ENCODE results near the gene HOXA6.

The HOXA6 gene

DNA sequence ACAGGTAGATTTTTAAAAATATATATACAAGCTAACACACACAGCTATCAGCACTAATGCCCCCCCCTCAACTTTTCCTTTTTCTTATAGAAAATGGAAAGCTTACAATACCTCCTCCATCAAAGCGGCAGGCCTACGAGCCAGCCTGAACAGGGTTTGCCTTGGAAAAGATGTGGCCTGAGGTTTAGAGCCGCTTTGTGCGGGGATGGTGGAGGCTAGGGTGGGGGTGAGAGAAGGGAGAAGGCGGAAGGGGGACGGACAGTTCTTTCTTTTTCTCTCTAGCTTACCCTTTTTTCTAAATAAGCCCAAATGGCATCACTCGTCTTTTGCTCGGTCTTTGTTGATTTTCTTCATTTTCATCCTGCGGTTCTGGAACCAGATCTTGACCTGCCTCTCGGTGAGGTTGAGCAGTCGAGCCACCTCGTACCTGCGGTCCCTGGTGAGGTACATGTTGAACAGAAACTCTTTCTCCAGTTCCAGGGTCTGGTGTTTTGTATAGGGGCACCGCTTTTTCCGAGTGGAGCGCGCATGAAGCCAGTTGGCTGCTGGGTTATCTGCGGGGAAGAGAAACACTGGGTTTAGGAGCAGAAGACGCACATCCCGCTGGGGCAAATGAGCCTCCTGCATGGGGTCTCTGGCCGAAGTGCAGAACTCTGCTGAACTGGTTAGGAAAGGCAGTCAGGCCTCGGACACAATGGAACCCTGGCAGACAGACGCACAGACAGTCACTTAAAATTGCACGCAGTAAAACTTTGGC is 15.9 kb upstream of the HOXA6 start:
- H3K36me3 Mint-ChIP-seq (ENCODE audit: low read depth) = peaks cover 54% of the 10 kb centered on the region
- H3K27ac Mint-ChIP-seq = peak overlapping the region; percentile 99 to 100 (median 99)
- no peaks in the 10 kb centered on the region for H3K27me3 Mint-ChIP-seq (ENCODE audit: low read depth)
- H3K9me3 Mint-ChIP-seq = no peaks in the 10 kb centered on the region
- H3K4me3 Mint-ChIP-seq = peak overlapping the region; percentile 92 to 95 (median 93)
- peaks cover 25% of the 10 kb centered on the region for H3K4me1 Mint-ChIP-seq
- TF ChIP-seq, protein P1, sequence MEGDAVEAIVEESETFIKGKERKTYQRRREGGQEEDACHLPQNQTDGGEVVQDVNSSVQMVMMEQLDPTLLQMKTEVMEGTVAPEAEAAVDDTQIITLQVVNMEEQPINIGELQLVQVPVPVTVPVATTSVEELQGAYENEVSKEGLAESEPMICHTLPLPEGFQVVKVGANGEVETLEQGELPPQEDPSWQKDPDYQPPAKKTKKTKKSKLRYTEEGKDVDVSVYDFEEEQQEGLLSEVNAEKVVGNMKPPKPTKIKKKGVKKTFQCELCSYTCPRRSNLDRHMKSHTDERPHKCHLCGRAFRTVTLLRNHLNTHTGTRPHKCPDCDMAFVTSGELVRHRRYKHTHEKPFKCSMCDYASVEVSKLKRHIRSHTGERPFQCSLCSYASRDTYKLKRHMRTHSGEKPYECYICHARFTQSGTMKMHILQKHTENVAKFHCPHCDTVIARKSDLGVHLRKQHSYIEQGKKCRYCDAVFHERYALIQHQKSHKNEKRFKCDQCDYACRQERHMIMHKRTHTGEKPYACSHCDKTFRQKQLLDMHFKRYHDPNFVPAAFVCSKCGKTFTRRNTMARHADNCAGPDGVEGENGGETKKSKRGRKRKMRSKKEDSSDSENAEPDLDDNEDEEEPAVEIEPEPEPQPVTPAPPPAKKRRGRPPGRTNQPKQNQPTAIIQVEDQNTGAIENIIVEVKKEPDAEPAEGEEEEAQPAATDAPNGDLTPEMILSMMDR (IDR thresholded peaks at IDR 0.05; ENCODE audit: unreplicated experiment in 3 of 3) = no peak

DNA sequence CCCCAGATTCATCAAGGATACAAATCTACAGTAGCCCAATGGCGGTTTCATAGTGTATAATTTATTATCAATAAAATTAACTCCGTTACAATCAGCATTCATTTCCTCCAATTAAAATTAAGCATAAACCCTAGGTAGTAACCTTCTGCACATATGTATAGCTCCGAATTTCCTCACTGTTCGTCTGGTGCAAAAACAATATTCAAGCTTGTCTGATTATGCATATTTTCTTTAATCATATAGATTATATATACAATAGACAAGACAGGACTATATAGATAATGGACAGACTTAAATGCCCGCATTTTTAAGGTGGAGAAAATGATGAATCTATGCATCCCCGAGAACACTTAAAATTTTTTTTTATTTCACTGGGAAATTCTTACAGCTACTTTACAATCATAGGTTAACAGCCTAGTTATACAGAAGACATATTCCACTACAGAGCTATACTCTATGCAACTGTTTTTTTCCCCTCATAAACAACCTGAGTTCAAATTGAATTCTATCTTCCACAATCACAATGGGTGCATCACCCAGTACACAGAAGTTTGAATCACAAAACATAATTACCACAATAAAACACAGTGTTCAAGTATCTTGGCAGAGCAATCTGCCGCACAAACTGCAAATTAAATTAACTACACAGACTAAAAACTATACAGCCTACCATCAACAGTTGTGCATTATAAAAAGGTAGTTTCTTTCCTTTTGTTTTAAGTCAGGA is 15.2 kb upstream of the HOXA6 start:
- Mint-ChIP-seq H3K27me3 (ENCODE audit: low read depth) (no peaks in the 10 kb centered on the region), H3K4me3 (peak overlapping the region; percentile 92 to 95 (median 93)), H3K36me3 (ENCODE audit: low read depth) (peaks cover 47% of the 10 kb centered on the region), H3K27ac (peak overlapping the region; percentile 99 to 100 (median 99)), H3K4me1 (peaks cover 29% of the 10 kb centered on the region), H3K9me3 (no peaks in the 10 kb centered on the region)
- TF ChIP-seq, protein P1 (IDR thresholded peaks at IDR 0.05; ENCODE audit: unreplicated experiment in 3 of 3) = no peak

DNA sequence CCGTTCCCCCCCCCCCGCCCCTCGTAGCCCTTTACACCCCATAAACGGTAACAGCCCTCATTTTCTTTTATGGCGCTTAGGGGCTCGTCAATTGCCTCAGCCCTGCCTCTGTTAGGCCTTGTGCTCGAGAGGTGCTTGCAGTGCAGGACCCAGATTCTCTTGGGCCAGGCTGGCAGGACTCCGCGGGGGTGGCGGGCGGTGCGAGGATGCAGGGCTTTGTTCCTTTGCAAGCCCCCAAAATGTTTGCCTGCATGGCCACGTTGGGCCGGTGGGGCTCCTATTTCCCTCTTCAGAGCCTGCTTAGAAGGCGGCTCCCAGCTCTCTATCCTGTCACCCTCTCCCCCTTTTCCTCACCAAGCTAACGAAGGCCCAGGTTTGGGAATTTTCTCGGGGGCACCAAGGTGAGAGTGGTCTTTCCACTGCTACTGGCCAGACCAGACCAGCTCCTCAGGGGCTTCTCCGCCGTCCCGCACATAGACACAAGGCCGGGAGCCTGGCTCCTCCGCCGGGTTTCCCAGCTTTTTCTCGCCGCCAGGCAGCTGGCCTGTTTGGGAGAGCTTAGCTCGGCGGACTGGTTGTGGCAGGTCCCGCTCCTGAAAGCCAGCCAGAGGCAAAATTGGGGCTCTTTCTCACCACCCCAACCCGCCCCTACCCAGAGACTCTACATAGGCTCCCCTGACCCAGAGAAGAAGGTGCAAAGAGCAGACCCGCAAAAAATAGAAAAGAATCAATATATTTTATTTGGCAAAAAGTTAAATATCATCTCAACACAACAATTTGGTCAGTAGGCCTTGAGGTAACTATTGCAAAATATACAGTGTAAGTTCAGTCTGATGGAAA is 14.4 kb upstream of the HOXA6 start:
- Mint-ChIP-seq H3K36me3 (ENCODE audit: low read depth) (peaks cover 39% of the 10 kb centered on the region), H3K9me3 (no peaks in the 10 kb centered on the region), H3K27ac (peak overlapping the region; percentile 99 to 100 (median 99)), H3K4me1 (peaks cover 29% of the 10 kb centered on the region), H3K27me3 (ENCODE audit: low read depth) (no peaks in the 10 kb centered on the region), H3K4me3 (peak overlapping the region; percentile 92 to 95 (median 93))
- TF ChIP-seq, protein P1 (IDR thresholded peaks at IDR 0.05; ENCODE audit: unreplicated experiment in 3 of 3) = no peak

DNA sequence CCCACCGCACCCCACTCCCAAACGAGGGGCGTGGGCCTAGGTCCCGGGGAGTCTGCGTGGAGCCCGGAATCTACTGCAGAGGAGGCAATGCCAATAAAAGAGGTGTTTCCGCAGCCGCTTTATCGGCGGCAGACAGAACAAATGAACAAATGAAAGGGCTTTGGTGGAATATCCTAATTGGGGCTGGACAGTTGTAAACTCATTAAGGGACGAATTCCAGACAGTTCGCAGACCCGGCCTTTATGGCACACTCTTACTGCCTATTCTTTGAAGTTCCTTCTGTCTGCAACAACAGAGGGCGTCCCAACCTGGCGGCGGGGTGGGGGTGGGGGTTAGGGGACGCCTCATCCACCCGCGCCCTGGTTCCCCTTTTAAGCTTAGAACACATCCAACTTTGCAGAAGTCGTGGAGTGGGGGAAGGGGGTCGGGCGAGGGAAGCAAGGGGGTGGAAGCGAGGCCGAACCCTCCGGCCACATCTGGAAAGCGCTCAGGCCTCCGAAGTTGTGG is 13.7 kb upstream of the HOXA6 start:
- TF ChIP-seq, protein P1 (IDR thresholded peaks at IDR 0.05; ENCODE audit: unreplicated experiment in 3 of 3) = peak in 1 of 3 experiments; percentile 28
- Mint-ChIP-seq H3K9me3 (no peaks in the 10 kb centered on the region), H3K4me1 (peaks cover 29% of the 10 kb centered on the region), H3K36me3 (ENCODE audit: low read depth) (peaks cover 38% of the 10 kb centered on the region), H3K27ac (peak overlapping the region; percentile 99 to 100 (median 99)), H3K4me3 (peak overlapping the region; percentile 87 to 95 (median 93)), H3K27me3 (ENCODE audit: low read depth) (peaks cover 3% of the 10 kb centered on the region)

DNA sequence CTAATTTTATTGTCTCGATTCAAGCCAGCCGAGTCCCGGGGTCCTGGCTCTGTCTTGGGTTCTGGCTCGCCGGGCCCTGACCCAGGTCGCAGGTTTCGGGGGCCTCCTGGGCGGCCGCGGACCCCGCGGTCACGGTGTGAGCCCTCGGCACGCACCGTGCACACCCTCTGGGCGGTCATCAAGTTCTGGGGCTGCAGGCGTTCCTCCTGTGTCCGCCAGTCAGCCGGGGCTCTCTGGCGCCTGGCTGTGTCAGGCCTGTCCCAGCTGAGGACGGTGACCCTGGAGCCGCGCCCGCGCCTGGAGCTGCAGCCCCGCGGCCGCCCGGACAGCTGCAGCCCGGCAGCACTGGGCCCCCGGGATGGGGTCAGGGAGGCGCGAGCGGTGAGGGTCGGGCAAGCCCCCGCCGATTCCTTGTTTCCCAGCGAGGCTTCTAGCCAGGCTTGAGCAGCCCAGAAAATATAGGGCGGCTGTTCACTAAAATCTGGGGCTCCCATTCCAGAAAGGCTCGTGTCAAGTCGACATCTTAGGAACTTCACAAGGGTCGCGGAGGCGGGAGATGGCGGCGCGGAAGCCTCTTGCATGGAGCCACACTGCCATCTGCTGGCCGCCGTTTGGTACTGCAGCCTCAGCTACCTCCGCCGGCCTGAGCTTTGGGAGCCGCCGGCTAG is 13.1 kb upstream of the HOXA6 start:
- peaks cover 4% of the 10 kb centered on the region for H3K27me3 Mint-ChIP-seq (ENCODE audit: low read depth)
- peaks cover 29% of the 10 kb centered on the region for H3K4me1 Mint-ChIP-seq
- H3K36me3 Mint-ChIP-seq (ENCODE audit: low read depth) = peaks cover 35% of the 10 kb centered on the region
- TF ChIP-seq, protein P1 (IDR thresholded peaks at IDR 0.05; ENCODE audit: unreplicated experiment in 3 of 3) = peak; percentile 98 to 99 (median 99)
- peak overlapping the region; percentile 87 to 95 (median 93) for H3K4me3 Mint-ChIP-seq
- peak overlapping the region; percentile 99 to 100 (median 99) for H3K27ac Mint-ChIP-seq
- H3K9me3 Mint-ChIP-seq = no peaks in the 10 kb centered on the region
